Hippocampal formation (tissue), 2 donors: ENCODE data around the gene GGA3.
"Not testable (repeated sequence)": the region's sequence is repeated elsewhere in the genome, so short reads cannot be mapped to it uniquely, and the experiment has no call there.

Experiments
- DNase-seq, 2 donors: peaks; one replicate each; lab custom pipeline; 2025; lab: John Stamatoyannopoulos, UW

GGA3 gene, protein sequence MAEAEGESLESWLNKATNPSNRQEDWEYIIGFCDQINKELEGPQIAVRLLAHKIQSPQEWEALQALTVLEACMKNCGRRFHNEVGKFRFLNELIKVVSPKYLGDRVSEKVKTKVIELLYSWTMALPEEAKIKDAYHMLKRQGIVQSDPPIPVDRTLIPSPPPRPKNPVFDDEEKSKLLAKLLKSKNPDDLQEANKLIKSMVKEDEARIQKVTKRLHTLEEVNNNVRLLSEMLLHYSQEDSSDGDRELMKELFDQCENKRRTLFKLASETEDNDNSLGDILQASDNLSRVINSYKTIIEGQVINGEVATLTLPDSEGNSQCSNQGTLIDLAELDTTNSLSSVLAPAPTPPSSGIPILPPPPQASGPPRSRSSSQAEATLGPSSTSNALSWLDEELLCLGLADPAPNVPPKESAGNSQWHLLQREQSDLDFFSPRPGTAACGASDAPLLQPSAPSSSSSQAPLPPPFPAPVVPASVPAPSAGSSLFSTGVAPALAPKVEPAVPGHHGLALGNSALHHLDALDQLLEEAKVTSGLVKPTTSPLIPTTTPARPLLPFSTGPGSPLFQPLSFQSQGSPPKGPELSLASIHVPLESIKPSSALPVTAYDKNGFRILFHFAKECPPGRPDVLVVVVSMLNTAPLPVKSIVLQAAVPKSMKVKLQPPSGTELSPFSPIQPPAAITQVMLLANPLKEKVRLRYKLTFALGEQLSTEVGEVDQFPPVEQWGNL

DNA sequence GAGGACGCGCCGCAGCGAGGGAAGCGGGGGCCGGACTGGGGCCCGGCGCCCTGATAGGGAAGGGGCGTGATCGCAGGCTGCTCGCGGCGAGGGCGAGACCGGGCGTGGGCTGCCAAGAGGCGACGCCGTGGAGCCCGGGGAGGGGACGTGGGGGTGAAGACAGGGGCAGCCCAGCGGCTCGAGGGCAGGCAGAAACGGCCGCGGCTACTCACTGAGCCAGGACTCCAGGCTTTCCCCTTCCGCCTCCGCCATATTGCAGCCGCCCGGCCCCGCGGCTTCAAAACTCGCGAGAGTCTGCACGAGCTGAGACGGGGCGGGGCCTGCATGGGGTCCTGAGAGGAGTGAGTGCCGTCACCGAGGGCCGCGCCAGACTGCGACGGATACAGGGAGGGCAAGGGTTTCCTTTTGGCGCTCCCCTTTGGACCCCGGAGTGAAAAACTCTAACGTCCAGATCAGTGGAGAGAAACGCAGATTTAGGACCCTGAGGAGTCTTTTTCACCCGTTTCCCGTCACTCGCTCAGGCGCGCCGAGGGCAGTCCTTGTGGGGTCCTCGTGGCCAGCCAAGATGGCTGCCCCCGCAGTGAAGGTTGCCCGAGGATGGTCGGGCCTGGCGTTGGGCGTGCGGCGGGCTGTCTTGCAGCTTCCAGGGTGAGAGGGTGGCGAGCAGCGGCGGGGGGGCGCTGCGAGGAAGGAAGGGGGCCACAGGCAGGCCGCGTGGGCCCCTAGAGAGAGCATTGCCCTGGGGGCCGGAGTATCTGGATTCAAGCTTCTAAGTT lies at the start of gene GGA3, which contains the start of gene MRPS7:
Gene GGA3 (minus strand): TSS at position 271 of the 776 bp plus-strand sequence. CDS start 19 bp downstream, at position 252.
Gene MRPS7 (plus strand): TSS at position 544 of the 776 bp plus-strand sequence. CDS start 22 bp downstream, at position 566.
- DNase-seq: peak; percentile 86 to 92

DNA sequence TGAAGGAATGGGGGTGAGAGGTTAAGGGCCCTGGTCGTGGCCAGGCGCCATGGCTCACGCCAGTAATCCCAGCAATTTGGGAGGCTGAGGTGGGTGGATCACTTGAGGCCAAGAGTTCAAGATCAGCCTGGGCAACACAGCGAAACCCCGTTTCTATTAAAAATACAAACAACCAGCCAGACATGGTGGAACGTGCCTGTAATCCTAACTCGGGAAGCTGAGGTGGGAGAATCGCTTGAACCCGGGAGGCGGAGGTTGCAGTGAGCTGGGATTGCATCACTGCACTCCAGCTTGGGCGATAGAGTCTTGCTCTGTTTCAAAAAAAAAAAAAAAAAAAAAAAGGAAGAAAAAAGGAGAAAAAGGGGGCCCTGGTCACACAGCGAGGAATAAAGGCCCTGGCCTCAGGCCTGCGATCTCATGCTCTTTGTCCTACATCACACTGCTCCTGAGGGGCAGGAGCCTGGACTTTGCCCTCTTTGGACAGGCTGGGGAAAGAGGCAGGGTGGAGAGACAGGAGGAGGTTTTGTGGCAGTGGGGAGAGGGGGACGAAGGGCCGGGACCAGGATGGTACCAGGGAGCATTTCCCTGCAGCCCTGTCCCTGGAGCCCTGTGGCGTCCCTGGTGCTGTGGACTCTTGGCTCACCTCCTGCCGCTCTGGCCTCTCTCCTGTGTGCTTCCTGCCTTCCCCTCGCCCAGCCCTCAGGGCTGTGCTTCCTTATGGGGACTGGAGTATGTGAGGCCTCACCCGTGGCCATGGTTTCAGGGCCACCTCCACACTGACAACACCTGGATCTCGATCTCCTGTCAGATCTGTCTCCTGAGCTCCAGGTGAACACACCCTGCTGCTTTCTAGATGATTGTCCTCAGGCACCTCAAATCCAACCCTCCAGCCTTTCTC lies 47.6 kb upstream of the GGA3 start:
- no peak for DNase-seq

DNA sequence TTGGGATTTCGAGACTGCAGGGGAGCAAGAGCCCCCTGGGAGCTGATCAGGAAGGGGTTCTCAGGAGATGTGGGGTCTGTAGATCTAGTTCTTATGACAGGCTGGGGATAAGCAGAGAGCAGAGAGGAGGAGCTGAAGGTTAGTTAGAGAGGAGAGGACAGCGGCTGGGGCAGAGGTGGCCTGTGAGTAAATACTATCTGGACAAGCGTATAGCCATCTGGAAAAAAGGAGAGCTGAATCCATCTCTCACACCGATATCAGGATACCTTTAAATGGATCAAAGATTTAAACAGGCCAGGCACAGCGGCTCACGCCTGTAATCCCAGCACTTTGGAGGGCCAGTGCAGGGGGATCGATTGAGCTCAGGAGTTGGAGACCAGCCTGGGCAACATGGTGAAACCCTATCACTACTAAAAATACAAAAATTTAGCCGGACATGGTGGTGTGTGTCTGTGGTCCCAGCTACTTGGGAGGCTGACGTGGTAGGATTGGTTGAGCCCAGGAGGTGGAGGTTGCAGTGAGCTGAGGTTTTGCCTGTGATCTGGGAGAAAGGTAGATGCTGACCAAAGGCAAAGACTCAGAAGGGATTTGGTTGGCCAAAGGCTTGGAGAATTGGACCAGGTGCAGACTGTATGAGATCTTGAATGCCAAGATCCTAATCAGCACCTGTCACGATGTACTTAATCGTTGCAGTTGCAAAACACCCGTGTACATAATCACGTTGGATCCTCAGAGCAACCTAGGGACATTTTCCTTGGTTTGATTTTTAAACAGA lies 46.7 kb upstream of the GGA3 start:
- no peak for DNase-seq

DNA sequence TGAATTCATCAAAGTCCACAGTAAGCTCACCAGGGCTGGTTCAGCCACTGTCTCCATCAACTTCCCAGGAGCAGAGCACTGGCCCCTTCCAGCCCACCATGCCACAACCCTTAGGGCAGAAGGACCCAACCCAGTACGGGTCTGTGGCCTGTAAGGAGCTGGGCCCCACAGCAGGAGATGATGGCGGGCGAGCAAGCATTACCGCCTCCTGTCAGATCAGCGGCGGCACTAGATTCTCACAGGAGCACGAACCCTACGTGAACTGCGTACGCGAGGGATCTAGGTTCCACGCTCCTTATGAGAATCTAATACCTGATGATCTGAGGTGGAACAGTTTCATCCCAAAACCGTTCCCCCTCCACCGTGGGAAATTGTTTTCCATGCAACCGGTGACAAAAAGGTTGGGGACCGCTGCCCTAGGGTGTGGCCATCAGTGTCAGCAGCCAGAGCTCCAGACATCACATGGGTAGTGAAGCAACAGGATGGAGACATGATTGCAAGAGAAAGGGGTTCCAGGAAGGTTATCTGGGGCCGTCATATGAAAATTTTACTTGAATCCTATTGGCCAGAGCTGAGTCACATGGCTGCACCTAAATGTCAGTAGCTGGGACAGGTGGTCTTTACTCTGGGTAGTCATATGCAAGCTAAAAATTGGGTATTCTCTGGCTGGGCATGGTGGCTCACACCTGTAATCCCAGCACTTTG lies 40.2 kb upstream of the GGA3 start:
- DNase-seq: no peak

DNA sequence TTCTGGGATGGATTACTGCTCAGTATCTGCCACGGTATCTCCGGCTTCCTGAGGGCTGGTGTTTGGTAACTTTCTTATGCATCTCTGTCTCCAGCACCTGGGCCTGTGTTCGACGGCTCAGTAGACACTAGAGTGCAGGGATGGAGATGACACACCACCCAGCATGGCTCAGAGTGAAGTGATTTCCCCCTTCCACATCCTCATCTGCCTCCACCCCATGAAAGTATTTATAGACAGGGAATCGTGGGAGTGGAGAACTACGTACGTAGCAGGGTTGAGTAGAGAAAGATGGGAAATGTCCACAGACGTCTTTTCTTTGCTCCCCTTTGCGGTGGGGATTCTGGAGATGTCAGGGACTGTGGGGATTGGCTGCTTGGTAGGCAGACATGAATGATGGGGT lies 39.6 kb upstream of the GGA3 start:
- no peak for DNase-seq

DNA sequence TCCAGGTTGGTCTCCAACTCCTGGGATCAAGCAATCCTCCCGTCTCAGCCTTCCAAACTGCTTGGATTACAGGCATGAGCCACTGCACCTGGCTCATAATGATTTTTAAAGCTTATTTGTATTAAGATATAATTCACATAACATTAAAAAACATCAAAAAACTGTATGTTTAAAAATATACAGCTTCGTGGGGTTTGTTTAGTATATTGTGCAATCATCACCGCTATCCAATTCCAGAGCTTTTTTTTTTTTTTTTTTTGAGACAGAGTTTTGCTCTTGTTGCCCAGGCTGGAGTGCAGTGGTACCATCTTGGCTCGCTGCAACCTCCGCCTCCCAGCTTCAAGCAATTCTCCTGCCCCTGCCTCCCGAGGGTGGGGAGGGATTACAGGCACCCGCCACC lies 38.9 kb upstream of the GGA3 start:
- no peak for DNase-seq

DNA sequence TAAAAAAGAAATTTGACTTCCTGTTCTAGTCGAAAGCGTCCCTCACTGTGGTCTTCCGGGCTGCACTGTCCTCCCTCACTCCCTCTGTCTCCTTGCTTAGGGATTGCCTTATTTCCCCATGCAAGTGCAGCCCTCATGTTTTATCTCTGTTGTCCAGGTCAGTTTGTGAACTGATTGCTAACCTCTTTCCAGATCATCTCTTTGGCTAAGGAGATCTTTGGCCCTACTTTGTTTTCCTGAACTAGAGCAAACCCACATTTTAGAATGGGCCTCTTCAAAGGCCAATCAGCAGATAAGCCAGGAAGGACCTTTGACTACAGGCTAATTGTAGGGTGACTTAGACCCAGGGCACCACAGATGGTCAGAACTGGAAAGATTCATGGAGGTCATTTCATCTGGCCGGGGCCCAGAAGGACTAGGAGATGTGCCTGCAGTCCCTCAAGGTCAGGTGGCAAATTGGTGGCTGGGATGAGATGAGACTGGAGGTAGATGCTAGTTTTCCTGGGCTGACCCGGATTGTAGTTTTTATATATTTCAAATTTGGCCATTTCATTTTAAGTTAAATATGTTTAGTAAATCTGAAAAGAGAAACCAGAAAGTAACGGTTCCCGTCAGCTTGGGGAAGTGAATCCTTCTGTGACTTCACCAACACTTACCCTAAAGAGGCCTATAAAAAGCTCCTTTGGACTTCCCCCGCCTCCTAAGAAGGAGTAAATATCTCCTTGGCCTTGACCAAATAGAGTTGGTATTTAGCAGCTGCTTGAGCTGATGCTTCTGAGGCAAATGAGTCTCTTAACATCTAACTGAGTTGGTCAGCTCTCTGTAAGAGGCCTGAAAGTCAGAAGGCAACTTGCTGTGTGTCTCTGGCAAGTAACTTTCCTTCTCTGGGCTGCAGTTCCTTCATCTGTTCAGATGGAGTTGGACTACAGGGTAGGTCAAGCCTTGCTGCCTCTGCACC lies 34.1 kb upstream of the GGA3 start:
- no peak for DNase-seq

DNA sequence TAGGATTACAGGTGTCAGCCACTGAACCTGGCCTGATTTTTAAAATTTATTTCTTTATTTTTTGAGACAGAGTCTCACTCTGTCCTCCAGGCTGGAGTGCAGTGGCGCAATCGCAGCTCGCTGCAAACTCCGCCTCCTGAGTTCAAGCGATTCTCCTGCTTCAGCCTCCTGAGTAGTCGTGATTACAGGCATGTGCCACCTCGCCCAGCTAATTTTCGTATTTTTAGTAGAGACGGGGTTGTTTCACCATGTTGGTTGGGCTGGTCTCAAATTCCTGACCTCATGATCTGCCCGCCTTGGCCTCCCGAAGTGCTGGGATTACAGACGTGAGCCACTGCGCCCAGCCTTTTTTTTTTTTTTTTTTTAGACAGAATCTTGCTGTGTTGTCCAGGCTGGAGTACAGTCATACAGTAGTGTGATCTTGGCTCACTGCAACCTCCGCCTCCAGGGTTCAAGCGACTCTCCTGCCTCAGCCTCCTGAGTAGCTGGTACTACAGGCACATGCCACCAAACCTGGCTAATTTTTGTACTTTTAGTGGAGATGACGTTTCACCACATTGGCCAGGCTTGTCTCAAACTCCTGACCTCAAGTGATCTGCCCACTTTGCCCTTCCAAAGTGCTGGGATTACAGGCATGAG lies 31.5 kb upstream of the GGA3 start:
- not testable (repeated sequence) for DNase-seq

DNA sequence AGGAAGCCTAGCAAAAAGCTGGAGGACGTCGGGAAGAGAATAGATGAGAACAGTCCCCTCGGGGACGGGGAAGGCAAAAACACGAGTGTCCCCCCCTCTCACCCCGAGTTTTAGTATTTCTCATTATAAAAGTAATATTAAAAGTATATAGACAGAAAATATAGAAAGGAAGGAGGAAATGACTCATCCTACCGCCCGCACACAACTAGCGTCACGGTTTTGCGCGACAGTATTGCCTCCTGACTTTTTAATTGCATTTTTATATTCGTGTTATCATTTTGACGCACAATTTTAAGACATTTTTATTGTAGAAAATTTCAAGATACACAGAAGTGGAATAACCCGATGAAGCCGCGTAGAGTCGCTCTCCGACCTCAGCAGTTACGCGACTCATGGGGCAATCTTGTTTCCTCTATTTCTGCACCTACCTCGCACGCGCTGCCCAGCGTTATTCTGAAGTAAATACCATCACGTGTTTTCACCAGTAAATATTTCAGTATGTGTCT lies 28.5 kb upstream of the GGA3 start:
- DNase-seq: peak in 1 of 2 donors; percentile 57

DNA sequence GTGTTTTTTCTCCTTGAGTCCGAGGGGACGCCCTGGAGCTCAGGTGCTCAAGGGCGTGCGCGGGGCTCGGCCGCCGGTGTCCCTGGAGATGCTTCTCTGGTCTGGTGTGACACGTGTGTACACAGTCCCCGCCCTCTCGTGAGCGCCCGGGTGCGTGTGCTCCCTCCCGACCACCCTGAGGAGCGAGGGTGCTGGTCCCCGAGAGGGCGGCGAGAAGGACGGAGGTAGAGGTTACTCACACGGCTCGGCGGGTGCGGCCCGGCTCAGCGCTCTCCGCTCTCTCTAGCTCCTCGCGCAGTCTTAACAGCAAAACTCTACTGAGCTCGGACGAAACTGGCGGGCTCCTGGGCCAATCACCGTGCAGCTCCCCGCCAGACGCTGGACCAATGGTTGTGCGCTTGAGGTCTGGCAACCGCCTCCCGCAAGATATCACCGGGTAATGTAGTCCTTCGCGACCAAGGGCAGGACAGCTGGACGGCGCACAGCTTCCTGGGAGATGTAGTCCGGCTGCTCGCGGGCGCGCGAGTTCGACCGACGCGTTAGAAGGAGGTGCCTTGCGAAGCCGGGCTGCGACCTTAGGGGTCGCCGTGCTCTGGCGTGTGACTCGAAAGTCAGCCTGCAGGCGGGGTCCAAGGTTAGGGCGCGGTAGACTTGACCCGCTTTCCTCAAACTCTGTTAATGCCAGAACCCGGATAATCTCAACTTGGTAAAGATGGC lies 27.9 kb upstream of the GGA3 start, which contains the start of gene SLC25A19:
Gene SLC25A19 (minus strand): TSS at position 319 of the 717 bp plus-strand sequence. CDS start 2,669 bp downstream, outside the sequence.
- peak; percentile 97 to 98 for DNase-seq

DNA sequence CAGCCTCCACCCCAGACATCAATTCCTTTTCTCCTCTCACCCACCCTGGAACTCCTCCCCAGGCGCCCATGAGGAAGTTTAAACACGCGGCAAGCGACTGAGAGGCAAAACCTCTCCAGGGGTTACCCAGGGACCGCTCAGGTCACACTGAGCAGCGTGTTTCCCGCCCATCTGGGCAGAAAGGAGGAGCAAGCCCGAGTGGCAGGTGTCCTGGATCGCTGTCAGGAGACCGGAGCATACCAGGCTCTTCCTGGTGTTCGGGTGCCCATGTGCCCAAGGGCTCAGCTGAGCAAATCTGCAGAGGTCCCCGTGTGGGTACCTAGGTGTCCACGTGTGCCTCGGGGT lies 27.3 kb upstream of the GGA3 start:
- no peak for DNase-seq

DNA sequence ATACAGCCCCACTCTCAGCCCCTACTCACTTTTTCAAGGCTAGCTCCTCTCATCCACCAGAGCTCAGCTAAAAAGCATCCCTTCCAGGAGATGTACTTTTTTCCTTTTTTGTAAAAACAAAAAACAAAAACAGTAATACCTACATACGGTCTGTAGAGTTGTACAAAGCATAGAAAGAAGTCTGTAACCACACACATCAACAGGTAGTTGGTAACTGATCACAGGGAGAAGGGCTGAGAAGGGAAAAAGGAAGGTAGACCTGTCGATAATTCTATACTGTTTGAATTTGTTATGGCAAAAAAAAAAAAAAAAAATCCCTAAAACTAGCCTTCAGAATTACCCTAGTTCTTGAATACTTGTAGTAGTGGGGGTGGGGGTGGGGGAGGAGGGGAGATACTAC lies 27.0 kb upstream of the GGA3 start:
- DNase-seq: no peak

DNA sequence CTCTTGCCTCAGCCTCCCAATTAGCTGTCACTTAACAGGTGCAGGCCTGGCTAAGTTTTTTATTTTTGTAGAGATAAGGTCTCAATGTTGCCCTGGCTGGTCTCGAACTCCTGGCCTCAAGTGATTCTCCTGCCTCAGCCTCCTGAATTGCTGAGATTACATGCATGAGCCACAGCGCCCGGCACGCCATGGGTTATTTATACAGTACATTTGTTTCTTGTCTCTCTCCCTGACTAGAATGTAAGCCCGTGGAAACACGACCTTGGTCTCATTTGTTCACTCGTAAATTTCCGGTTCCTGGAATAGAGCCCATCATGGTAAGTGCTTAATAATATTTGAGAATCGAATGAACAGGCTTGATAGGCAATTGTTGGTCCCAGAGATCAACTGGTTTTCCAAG lies 25.8 kb upstream of the GGA3 start:
- DNase-seq: no peak

DNA sequence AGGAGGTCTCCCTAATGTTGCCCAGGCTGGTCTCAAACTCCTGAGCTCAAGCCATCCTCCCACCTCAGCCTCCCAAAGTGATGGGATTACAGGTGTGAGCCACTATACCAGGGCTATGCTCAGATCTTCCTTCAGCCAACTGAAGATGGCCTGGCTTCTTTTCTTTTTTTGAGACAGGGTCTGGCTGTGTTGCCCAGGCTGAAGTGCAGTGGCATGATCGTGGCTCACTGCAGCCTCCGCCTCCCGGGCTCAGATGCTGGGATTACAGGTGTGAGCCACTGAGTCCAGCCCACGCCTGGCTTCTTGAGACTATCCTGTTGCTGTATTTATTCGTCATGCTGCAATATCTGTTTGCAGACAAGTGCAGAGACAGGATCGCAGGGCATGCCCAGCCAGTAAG lies 23.7 kb upstream of the GGA3 start:
- DNase-seq: no peak

DNA sequence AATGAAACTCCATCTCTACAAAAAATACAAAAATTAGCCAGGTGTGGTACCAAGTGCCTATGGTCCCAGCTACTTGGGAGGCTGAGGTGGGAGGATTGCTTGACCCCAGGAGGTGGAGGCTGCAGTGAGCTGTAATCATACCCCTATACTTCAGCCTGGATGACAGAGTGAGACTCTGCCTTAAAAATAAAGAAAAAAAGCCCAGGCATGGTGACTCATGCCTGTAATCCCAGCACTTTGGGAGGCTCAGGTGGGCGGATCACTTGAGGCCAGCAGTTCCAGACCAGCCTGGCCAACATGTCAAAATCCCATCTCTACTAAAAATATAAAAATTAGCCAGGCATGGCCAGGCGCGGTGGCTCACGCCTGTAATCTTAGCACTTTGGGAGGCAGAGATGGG lies 18.8 kb upstream of the GGA3 start:
- not testable (repeated sequence) for DNase-seq

DNA sequence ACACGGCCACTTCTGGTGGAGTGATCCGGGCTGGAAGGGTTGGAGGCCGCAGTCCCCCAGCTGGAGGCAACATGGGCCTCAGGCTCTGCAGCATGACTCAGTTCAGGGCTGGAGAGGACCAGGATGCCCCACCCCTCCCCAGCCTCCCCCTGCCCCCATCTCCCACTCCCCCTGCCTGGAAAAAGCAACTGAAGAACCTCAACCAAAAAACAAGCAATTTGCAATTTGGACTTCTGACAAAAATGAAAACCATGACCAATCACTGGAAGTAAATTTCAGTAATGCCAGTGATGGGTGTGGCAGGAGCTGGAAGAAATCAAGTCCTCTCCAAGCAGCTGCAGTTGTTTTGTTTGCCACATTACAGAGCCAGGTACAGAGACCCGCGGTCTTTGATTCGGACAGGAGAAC lies 16.3 kb upstream of the GGA3 start:
- DNase-seq: no peak

DNA sequence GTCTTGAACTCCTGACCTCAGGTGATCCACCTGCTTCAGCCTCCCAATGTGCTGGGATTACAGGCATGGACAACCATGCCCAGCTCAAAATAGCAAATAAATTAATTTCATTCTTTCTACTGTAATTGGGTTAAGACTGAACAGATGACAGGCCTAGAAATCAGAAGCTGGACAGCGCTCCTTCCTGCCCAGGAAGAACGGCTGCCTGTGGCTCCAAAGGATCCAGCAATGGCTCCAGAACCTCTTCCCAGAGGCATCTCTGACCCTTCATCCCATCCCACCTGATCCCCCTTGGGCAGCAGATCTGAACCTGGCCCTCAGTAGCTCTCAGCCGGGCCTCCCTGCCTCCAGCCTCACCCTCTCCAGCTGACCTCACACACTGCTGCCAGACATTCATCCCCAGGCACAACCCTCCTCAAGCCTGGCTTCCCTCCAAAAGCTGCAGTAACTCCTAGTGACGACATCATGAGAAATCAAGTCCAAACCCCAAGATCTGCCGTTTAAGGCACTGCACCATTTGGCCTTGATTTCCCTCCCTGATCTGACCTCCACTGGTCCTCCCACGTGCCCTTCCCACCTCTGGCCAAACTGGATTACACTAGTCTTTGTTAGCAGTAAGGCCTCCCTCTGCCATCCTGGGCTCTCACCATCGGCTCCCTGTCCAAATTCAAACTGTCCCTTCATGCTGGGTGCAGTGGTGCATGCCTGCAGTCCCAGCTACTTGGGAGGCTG lies 12.7 kb upstream of the GGA3 start:
- DNase-seq: no peak
